Right forelimb (tissue), 1 donor: Measurements from ENCODE around the gene GFM1.

Source experiments
- DNase-seq: peaks from one replicate; pipeline ENCODE4 v3.0.0-alpha.2; 2018

The GFM1 gene

DNA sequence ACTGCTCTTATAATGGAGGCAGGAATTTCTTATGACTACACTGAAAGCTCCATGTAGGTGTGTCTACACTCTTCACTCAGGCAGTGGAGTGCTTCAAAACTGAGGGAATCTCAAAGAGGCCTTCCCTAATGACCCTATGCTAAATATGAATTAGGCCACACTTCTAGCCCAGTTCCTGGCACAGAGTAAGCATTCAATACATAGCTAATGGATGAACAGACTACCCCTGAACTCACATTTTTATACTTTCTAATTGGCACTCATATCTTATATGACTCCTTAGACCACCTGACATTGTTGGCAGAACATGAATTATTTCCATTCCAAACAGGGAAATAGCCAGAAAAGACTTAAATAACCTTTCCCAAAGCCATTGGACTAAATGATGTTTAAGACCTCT is 84.5 kb downstream of the GFM1 start:
- peak; percentile 21 for DNase-seq

GRCh38 chr3:158731486-158731885 is 87.2 kb downstream of the GFM1 start:
- peak; percentile 53 for DNase-seq

- DNase-seq = peak; percentile 81
Measured at GRCh38 chr3:158731938-158732855, 87.9 kb downstream of the GFM1 start, which contains the start of gene RARRES1. TSS of gene RARRES1 (minus strand) at chr3:158732457. CDS start at chr3:158732415, 42 bp downstream.

- DNase-seq = peak; percentile 47
Measured at GRCh38 chr3:158732856-158733200, 88.5 kb downstream of the GFM1 start.

GRCh38 chr3:158733656-158734055 is 89.3 kb downstream of the GFM1 start:
- DNase-seq = peak; percentile 37

DNA sequence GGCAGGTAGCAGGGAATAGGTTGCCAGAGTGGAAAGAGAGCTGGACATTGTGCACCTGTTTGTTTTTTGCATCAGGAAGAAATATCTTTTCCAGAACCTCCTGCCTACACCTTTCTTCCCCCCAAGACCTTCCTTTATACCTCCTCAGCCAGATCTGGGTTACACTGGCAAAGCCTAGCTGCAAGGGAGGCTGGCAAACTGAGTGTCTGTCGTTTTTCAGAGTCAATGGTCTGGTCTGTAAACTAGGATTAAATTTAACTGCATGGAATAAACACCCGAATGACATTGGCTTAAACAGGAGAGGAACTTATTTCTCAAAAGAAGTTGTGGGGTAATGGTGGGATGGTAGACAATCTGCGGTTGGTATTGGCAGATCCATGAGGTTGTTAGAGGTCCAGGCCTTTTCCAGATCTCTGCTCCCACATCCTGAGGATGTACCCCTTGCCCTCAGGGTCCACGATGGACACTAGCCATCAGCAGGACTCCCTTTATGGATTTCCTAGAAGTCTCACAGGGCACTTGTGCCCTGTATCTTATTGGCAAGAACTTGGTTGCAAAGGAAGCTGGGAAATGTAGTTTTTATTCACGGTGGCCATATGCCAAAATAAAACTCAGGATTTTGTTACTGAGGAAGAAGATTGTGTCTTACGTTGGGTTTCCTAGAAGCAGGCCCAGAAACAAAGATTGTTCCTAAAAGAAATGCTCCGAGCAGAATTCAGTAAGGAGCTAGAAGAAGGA is 91.1 kb downstream of the GFM1 start:
- DNase-seq = no peak

DNA sequence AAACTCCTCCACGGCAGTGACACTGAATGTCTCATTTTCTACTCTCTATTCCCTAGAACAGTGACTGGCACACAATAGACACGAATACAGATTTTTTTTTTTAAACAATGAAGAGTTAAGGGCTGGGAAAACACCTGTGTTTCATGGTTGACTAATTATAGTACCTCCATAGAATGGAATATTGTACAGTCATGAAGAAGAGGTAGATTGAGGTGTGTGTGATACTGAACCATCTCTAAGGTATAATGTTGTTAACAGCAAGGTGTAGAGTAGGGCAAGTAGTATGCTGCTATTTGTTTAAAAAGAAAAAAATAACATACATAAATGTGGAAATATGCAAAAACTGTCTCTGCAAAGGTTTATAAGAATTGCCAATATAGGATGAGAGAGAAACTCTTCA is 93.1 kb downstream of the GFM1 start:
- no peak for DNase-seq

- peak; percentile 16 for DNase-seq
Measured at GRCh38 chr3:158737976-158738615, 93.8 kb downstream of the GFM1 start.

DNA sequence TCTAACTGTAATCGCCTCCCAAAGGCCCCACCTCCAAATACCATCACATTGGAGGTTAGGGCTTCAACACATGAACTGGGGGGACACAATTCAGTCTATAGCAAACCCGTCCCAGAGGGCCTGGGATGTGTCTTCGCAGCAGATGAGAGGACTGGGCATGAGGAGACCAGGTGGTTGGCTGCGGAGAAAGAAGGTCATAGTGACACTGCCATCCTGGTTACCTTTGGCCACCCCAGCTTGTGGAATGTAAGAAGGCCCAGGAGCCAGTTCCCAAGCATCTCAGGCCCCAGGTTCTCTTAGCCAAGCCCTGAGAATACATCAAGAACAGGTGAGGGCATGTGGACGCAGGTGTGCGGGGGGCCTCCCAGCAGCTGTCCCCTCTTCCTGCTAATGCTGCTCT is 94.3 kb downstream of the GFM1 start:
- peak; percentile 6 for DNase-seq

- peak; percentile 19 for DNase-seq
Measured at GRCh38 chr3:158739078-158739477, 94.8 kb downstream of the GFM1 start.

GRCh38 chr3:158739661-158740060 is 95.3 kb downstream of the GFM1 start:
- peak; percentile 23 for DNase-seq
